ENCODE measurements around the gene PGAP3.

The PGAP3 gene

GRCh38 chr17:39674179-39674578, 13.7 kb downstream of the PGAP3 start:
- peaks cover 5% of the 10 kb centered on the region for H3K4me1 ChIP-seq (ENCODE audit: insufficient read depth, low read length, poor library complexity, severe bottlenecking)
- H3K79me2 ChIP-seq (ENCODE audit: insufficient read depth, low read length): no peaks in the 10 kb centered on the region
- H3K9me2 ChIP-seq (replicated peaks; ENCODE audit: low read depth, low read length): no peaks in the 10 kb centered on the region
- H3K27me3 ChIP-seq (ENCODE audit: insufficient read depth, low read length, poor library complexity, severe bottlenecking): no peaks in the 10 kb centered on the region
- no peak overlapping the region for H2AFZ ChIP-seq (ENCODE audit: low read length)
- H3K4me3 ChIP-seq (ENCODE audit: low read length, poor library complexity, severe bottlenecking): no peak overlapping the region
- TF ChIP-seq EZH2phosphoT487 (IDR thresholded peaks at IDR 0.05; ENCODE audit: borderline replicate concordance) (no peak), CTCF (conservative IDR thresholded peaks at IDR 0.05; ENCODE audit: low read length) (no peak)
- H3K9ac ChIP-seq (ENCODE audit: low read depth, low read length, poor library complexity, severe bottlenecking): no peak overlapping the region
- H3K36me3 ChIP-seq (ENCODE audit: insufficient read depth, low read length): no peaks in the 10 kb centered on the region
- H3K4me2 ChIP-seq (ENCODE audit: low read depth, low read length, poor library complexity, severe bottlenecking): no peak overlapping the region
- H3K9me3 ChIP-seq (ENCODE audit: insufficient read depth, low read depth, low read length): no peaks in the 10 kb centered on the region
- H3F3A ChIP-seq (ENCODE audit: low read depth): no peaks in the 10 kb centered on the region
- H4K20me1 ChIP-seq (ENCODE audit: insufficient read depth, low read length, poor library complexity, severe bottlenecking): no peaks in the 10 kb centered on the region

DNA sequence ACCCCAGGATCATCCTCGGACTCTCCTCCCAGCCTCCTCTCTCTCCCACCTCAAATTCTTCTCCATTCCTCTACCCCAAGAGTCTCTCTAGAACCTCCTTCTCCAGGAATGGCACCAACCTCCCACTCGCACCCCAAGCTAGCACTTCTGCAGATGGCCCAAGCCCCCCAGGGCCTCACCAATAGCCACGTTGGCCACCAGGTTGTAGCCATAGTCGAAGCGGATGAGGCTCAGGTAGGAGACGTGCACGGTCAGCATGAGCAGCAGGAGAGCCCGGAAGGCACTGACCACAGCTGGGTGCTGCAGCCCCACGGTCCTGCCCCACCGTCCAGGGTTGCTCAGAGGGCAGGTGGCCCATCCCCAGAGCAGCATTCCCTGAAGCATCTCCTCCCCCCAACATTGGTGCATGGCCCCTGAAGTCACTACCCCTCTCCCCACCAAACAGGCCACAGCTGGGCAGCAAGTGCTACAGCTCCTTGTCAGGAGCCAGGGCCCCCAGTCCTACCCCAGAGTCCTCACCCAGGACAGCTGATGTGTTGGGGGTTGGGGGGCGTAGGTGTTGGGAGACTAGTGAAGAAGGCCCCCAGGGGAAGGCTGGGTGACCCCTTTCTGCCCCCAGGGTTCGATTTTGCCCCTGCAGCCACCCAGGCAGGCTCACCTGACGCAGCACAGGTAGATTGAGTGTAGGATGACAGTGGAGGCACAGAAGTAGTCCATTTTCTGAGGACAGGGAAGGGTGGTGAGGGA, 14.3 kb downstream of the PGAP3 start:
- H2AFZ ChIP-seq (ENCODE audit: low read length): no peak overlapping the region
- H4K20me1 ChIP-seq (ENCODE audit: insufficient read depth, low read length, poor library complexity, severe bottlenecking): no peaks in the 10 kb centered on the region
- H3K79me2 ChIP-seq (ENCODE audit: insufficient read depth, low read length): no peaks in the 10 kb centered on the region
- H3K4me1 ChIP-seq (ENCODE audit: insufficient read depth, low read length, poor library complexity, severe bottlenecking): no peaks in the 10 kb centered on the region
- TF ChIP-seq EZH2phosphoT487 (IDR thresholded peaks at IDR 0.05; ENCODE audit: borderline replicate concordance) (no peak), CTCF (conservative IDR thresholded peaks at IDR 0.05; ENCODE audit: low read length) (no peak)
- no peak overlapping the region for H3K4me2 ChIP-seq (ENCODE audit: low read depth, low read length, poor library complexity, severe bottlenecking)
- no peaks in the 10 kb centered on the region for H3K36me3 ChIP-seq (ENCODE audit: insufficient read depth, low read length)
- no peak overlapping the region for H3K9ac ChIP-seq (ENCODE audit: low read depth, low read length, poor library complexity, severe bottlenecking)
- H3K9me2 ChIP-seq (replicated peaks; ENCODE audit: low read depth, low read length): no peaks in the 10 kb centered on the region
- no peak overlapping the region for H3K4me3 ChIP-seq (ENCODE audit: low read length, poor library complexity, severe bottlenecking)
- no peaks in the 10 kb centered on the region for H3K9me3 ChIP-seq (ENCODE audit: insufficient read depth, low read depth, low read length)
- H3F3A ChIP-seq (ENCODE audit: low read depth): no peaks in the 10 kb centered on the region
- H3K27me3 ChIP-seq (ENCODE audit: insufficient read depth, low read length, poor library complexity, severe bottlenecking): no peaks in the 10 kb centered on the region

DNA sequence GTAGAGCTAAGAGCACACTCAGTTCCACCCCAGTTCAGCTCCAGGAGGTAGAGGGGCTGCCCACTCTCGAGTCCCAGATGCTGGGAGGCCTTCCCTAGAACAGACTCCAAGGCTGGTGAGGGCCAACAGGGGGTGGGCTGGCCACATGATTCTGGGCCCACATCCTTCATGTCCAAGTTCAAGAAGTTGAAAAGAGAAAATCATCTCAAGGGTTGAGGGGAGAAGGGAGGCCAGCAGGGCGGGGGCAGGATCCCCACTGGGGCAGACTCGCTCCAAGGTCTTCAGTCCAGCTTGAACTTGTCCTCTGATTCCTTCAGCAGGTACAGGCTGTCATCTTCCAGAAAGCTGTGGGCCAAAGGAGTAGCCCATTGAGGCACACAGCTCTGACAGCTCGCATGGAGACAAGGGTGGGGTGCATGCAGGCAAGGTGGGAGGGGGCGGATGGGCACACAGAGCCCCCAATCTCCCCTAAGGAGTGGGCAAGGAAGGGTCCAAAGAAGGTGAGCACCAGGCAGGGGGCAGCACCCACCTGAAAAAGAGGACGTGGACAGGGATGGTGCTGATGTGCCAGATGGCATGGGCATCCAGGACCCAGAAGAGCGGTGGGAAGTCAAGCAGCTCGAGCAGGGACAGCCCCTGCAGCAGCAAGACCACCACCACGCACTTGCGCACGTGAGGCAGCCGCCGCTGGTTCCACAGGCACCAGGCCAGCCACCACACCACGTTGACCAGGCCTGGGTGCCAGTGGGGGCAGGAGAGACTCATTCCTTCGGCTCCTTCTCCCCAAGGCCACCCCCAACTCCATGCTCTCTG, 15.1 kb downstream of the PGAP3 start:
- H3K27me3 ChIP-seq (ENCODE audit: insufficient read depth, low read length, poor library complexity, severe bottlenecking): no peaks in the 10 kb centered on the region
- 0 out of 2 replicates have a peak, but pooled peaks have one; percentile 4 for TF ChIP-seq CTCF (conservative IDR thresholded peaks at IDR 0.05; ENCODE audit: low read length)
- no peak for TF ChIP-seq EZH2phosphoT487 (IDR thresholded peaks at IDR 0.05; ENCODE audit: borderline replicate concordance)
- H3K36me3 ChIP-seq (ENCODE audit: insufficient read depth, low read length): no peaks in the 10 kb centered on the region
- no peak overlapping the region for H3K4me3 ChIP-seq (ENCODE audit: low read length, poor library complexity, severe bottlenecking)
- no peaks in the 10 kb centered on the region for H3F3A ChIP-seq (ENCODE audit: low read depth)
- no peaks in the 10 kb centered on the region for H3K9me3 ChIP-seq (ENCODE audit: insufficient read depth, low read depth, low read length)
- no peak overlapping the region for H3K4me2 ChIP-seq (ENCODE audit: low read depth, low read length, poor library complexity, severe bottlenecking)
- H4K20me1 ChIP-seq (ENCODE audit: insufficient read depth, low read length, poor library complexity, severe bottlenecking): no peaks in the 10 kb centered on the region
- H3K9me2 ChIP-seq (replicated peaks; ENCODE audit: low read depth, low read length): no peaks in the 10 kb centered on the region
- H3K4me1 ChIP-seq (ENCODE audit: insufficient read depth, low read length, poor library complexity, severe bottlenecking): no peaks in the 10 kb centered on the region
- H2AFZ ChIP-seq (ENCODE audit: low read length): no peak overlapping the region
- no peaks in the 10 kb centered on the region for H3K79me2 ChIP-seq (ENCODE audit: insufficient read depth, low read length)
- H3K9ac ChIP-seq (ENCODE audit: low read depth, low read length, poor library complexity, severe bottlenecking): no peak overlapping the region

Measured in Loucy (cell line).